HCT116 (cell line): Measurements from ENCODE around the gene SBF2. TPM values are rescaled to one million over a fixed set of nuclear protein-coding genes. Genes with fewer than 3 reads are reported as not detected.

ENCODE experiments used
- ATAC-seq: fragments of 200-7000 bp; cut with Tn5 transposase; 2 replicates; pipeline ENCODE4 v1.9.1; 2020; ENCODE audit warnings: mild to moderate bottlenecking, moderate library complexity
- BruUV-seq: library from RNA; stranded (reverse); fragments of 400-500 nt; replicated peaks from 2 replicates; lab custom pipeline; 2021; lab: Mats Ljungman, UMichigan
- CTCF ChIA-PET: fragments of 300-600 bp; sonication (Branson Sonifier 250); formaldehyde crosslinking; loops from one replicate; lab custom pipeline; 2021; ENCODE audit warnings: antibody characterized with exemption; lab: Charles Lee
- POLR2A ChIA-PET: fragments of 300-600, 350-600 bp; sonication (Branson Sonifier 250); formaldehyde crosslinking; loops from one replicate; lab custom pipeline; 2021; ENCODE audit warnings: antibody characterized with exemption; lab: Charles Lee
- RAD21 ChIA-PET, 2 experiments: fragments of 300-600 bp; sonication (Branson Sonifier 250); formaldehyde crosslinking; loops; one replicate each; lab custom pipeline; 2023; ENCODE audit warnings: low total read pairs in 2 of 2; ENCODE audit not compliant: uncharacterized antibody in 2 of 2, unreplicated experiment in 2 of 2, low non-redundant PET in 1 of 2; lab: Charles Lee
- DNase-seq: peaks from one replicate; pipeline ENCODE4 v3.0.0-alpha.2; 2010; ENCODE audit warnings: low read depth, low spot score
- H2AFZ ChIP-seq: fragments of 200-600 bp; shearing (Covaris generic), sonication (generic); 2 replicates; pipeline ENCODE4 v1.6.1; 2017; ENCODE audit warnings: low read depth, mixed run types, mixed read lengths, antibody characterized with exemption, low read length; ENCODE audit not compliant: poor library complexity, severe bottlenecking
- H3K27ac ChIP-seq: 2 replicates; pipeline ENCODE4 v1.5.1; 2012; ENCODE audit warnings: low read depth, low read length
- H3K27me3 ChIP-seq: fragments of 200-600 bp; sonication (generic); 2 replicates; pipeline ENCODE4 v1.6.1; 2016; ENCODE audit warnings: mixed run types, low read length, mixed read lengths; ENCODE audit not compliant: insufficient read depth
- H3K36me3 ChIP-seq, 2 experiments: fragments of 200-500 bp in 1 of 2; fragments of 200-600 bp in 1 of 2; sonication (Bioruptor generic) in 1 of 2; sonication (generic) in 1 of 2; 2 replicates each; pipeline versions ENCODE4 v1.5.1 to v1.6.1; 2014 to 2016; ENCODE audit warnings: low read length in 2 of 2, inconsistent platforms in 1 of 2, mixed read lengths in 1 of 2, mixed run types in 1 of 2; ENCODE audit not compliant: insufficient read depth in 2 of 2, control insufficient read depth in 1 of 2
- H3K4me1 ChIP-seq, 2 experiments: fragments of 200-600 bp in 1 of 2; sonication (generic) in 1 of 2; 2 replicates each; pipeline versions ENCODE4 v1.5.1 to v1.6.1; 2012 to 2017; ENCODE audit warnings: low read length in 2 of 2, inconsistent platforms in 1 of 2, mild to moderate bottlenecking in 1 of 2, mixed read lengths in 1 of 2, mixed run types in 1 of 2, moderate library complexity in 1 of 2; ENCODE audit not compliant: insufficient read depth in 2 of 2, control insufficient read depth in 1 of 2
- H3K4me2 ChIP-seq: fragments of 200-600 bp; sonication (generic); 2 replicates; pipeline ENCODE4 v1.6.1; 2017; ENCODE audit warnings: mixed run types, low read length, mixed read lengths
- H3K4me3 ChIP-seq, 2 experiments: fragments of 200-600 bp in 1 of 2; sonication (generic) in 1 of 2; replicated peaks in 1 of 2; 2 replicates each; pipeline ENCODE4 v1.5.1; 2011 to 2016; ENCODE audit warnings: low read length in 2 of 2, control low read depth in 1 of 2, low read depth in 1 of 2, mild to moderate bottlenecking in 1 of 2, mixed read lengths in 1 of 2, mixed run types in 1 of 2
- H3K79me2 ChIP-seq: fragments of 200-600 bp; sonication (generic); 2 replicates; pipeline ENCODE4 v1.6.1; 2017; ENCODE audit warnings: mild to moderate bottlenecking, mixed run types, low read length, moderate library complexity, mixed read lengths; ENCODE audit not compliant: insufficient read depth
- H3K9ac ChIP-seq: fragments of 200-600 bp; sonication (generic); 2 replicates; pipeline ENCODE4 v1.6.1; 2016; ENCODE audit warnings: low read length, mixed read lengths
- H3K9me2 ChIP-seq: fragments of 200-600 bp; sonication (generic), shearing (Covaris generic); 2 replicates; pipeline ENCODE4 v1.6.1; 2017; ENCODE audit warnings: mixed run types, mild to moderate bottlenecking, moderate library complexity; ENCODE audit not compliant: insufficient read depth
- H3K9me3 ChIP-seq, 2 experiments: fragments of 200-500 bp in 1 of 2; fragments of 200-600 bp in 1 of 2; sonication (Bioruptor generic) in 1 of 2; sonication (generic) in 1 of 2; 2 replicates each; pipeline ENCODE4 v1.6.1; 2014 to 2017; ENCODE audit warnings: low read length in 2 of 2, mixed read lengths in 2 of 2, inconsistent platforms in 1 of 2, low read depth in 1 of 2, mild to moderate bottlenecking in 1 of 2, mixed run types in 1 of 2, moderate library complexity in 1 of 2; ENCODE audit not compliant: control insufficient read depth in 1 of 2, insufficient read depth in 1 of 2
- H4K20me1 ChIP-seq: fragments of 200-600 bp; sonication (generic), shearing (Covaris generic); 2 replicates; pipeline ENCODE4 v1.6.1; 2017; ENCODE audit warnings: mixed run types, mild to moderate bottlenecking, moderate library complexity; ENCODE audit not compliant: insufficient read depth
- CBX3 ChIP-seq: IDR thresholded peaks from 2 replicates; pipeline ENCODE4 v1.6.1; 2012; ENCODE audit warnings: low read depth
- CEBPB ChIP-seq: IDR thresholded peaks from 2 replicates; pipeline ENCODE4 v1.6.1; 2012; ENCODE audit warnings: low read depth
- EGR1 ChIP-seq: IDR thresholded peaks from 2 replicates; pipeline ENCODE4 v1.6.1; 2012; ENCODE audit warnings: low read depth
- ELF1 ChIP-seq: IDR thresholded peaks from 2 replicates; pipeline ENCODE4 v1.6.1; 2012; ENCODE audit warnings: low read depth, borderline replicate concordance
- EZH2 ChIP-seq: fragments of 200-600 bp; sonication (generic); IDR thresholded peaks from 2 replicates; pipeline ENCODE4 v1.6.1; 2017; ENCODE audit warnings: antibody characterized with exemption, mixed run types
- EZH2phosphoT487 ChIP-seq: fragments of 200-600 bp; IDR thresholded peaks from 2 replicates; pipeline ENCODE4 v1.6.1; 2018; ENCODE audit warnings: antibody characterized with exemption, borderline replicate concordance
- JUND ChIP-seq: IDR thresholded peaks from 2 replicates; pipeline ENCODE4 v1.6.1; 2012
- POLR2A ChIP-seq: IDR thresholded peaks from 2 replicates; pipeline ENCODE4 v1.7.0; 2011; ENCODE audit warnings: borderline replicate concordance; ENCODE audit not compliant: insufficient read depth, insufficient read length; ENCODE audit errors: extremely low read depth
- SIN3A ChIP-seq: IDR thresholded peaks from 2 replicates; pipeline ENCODE4 v1.6.1; 2012; ENCODE audit warnings: low read depth
- SP1 ChIP-seq: IDR thresholded peaks from 2 replicates; pipeline ENCODE4 v1.6.1; 2012; ENCODE audit warnings: low read depth
- SRF ChIP-seq: IDR thresholded peaks from 2 replicates; pipeline ENCODE4 v1.6.1; 2012; ENCODE audit warnings: low read depth
- TCF7L2 ChIP-seq: IDR thresholded peaks from 2 replicates; pipeline ENCODE4 v1.7.0; 2011; ENCODE audit warnings: borderline replicate concordance, inconsistent platforms; ENCODE audit not compliant: insufficient read depth, insufficient read length; ENCODE audit errors: extremely low read depth
- YY1 ChIP-seq: IDR thresholded peaks from 2 replicates; pipeline ENCODE4 v1.6.1; 2011; ENCODE audit warnings: low read length, low read depth, moderate library complexity, mild to moderate bottlenecking; ENCODE audit not compliant: insufficient replicate concordance; ENCODE audit errors: extremely low read depth
- ZNF274 ChIP-seq: fragments of 200-500 bp; sonication (Bioruptor generic); IDR thresholded peaks from 2 replicates; pipeline ENCODE4 v1.6.1; 2014; ENCODE audit warnings: mild to moderate bottlenecking, low read depth, low read length, inconsistent platforms
- intact Hi-C: fragments of 100-400 bp; cut with micrococcal nuclease; formaldehyde crosslinking; loops from 2 replicates; pipeline ENCODE4 v1.10.0; 2022
- total RNA-seq: library from RNA; stranded (reverse); gene quantifications from one replicate; pipeline ENCODE4 v1.2.1, GENCODE V29; 2021; ENCODE audit not compliant: unreplicated experiment
- TF ChIP-seq, protein P1 (sequence below): IDR thresholded peaks from 2 replicates; pipeline ENCODE4 v1.6.1; 2011; ENCODE audit warnings: mild to moderate bottlenecking, low read length, moderate library complexity; ENCODE audit not compliant: insufficient replicate concordance; ENCODE audit errors: extremely low read depth
- TF ChIP-seq, protein P2 (sequence below): IDR thresholded peaks from 2 replicates; pipeline ENCODE4 v1.6.1; 2012
- TF ChIP-seq, protein P3 (sequence below), 3 experiments: fragments of 200-600 bp in 1 of 3; sonication (generic) in 1 of 3; IDR thresholded peaks in 2 of 3; conservative IDR thresholded peaks in 1 of 3; 2 replicates each; pipeline ENCODE4 v1.5.1; 2012 to 2017; ENCODE audit warnings: low read depth in 2 of 3, low read length in 2 of 3, antibody characterized with exemption in 1 of 3, borderline replicate concordance in 1 of 3, control low read depth in 1 of 3, mild to moderate bottlenecking in 1 of 3, mixed read lengths in 1 of 3, mixed run types in 1 of 3, moderate library complexity in 1 of 3; ENCODE audit not compliant: insufficient read depth in 1 of 3
- TF ChIP-seq, protein P4 (sequence below): IDR thresholded peaks from 2 replicates; pipeline ENCODE4 v1.6.1; 2012; ENCODE audit warnings: low read depth
- TF ChIP-seq, protein P5 (sequence below): IDR thresholded peaks from 2 replicates; pipeline ENCODE4 v1.6.1; 2012

SBF2 gene
- total RNA-seq, 1 experiment from 2014 or later = 35.0 TPM

DNA sequence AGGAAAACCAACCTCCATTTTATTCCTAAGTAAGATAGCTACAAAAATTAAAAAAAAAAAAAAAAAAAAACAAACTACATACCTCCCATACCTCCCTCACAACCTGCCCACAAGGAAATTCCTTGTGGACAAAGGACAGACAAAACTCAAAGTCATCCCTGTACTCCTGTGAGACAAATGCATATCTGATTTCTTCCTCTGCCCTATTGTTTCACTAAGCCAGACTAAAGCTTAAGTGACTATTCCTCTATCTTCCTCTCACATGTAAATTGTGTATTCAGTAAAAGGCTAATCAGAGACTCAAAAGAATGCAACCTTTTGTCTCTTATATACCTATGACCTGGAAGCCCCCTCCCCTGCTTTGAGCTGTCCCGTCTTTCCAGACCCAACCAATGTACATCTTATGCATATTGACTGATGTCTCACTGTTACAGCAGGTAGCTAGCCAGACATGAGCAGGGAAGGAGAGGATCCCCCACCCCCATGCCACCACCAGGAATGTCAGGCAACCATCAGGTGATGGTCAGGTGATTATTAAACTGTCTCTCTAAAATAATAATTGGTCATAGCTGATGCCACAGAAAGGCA, 289.4 kb downstream of the SBF2 start:
- Histone ChIP-seq H3K27me3 (no peaks in the 10 kb centered on the region), H3K4me2 (no peak overlapping the region), H2AFZ (no peak overlapping the region), H3K9ac (no peak overlapping the region), H3K27ac (no peak overlapping the region), H3K4me3 (no peak overlapping the region), H3K4me1 (no peaks in the 10 kb centered on the region), H3K36me3 (no peaks in the 10 kb centered on the region), H3K79me2 (no peaks in the 10 kb centered on the region), H3K9me3 (no peaks in the 10 kb centered on the region), H4K20me1 (no peaks in the 10 kb centered on the region), H3K9me2 (no peaks in the 10 kb centered on the region)
- RAD21 ChIA-PET = interaction anchor here in 1 of 2 experiments (0.6 kb wide), 1 partner anchor 300 kb away, joined by 3 read pairs; no protein-coding TSS in a partner anchor
- CTCF ChIA-PET = interaction anchor here (0.5 kb wide), 1 partner anchor 86 kb away, joined by 4 read pairs; no protein-coding TSS in a partner anchor
- intact Hi-C loops = no loop called here
- ATAC-seq = no peak
- POLR2A ChIA-PET = no interaction called here
- BruUV-seq = no TSS peak
- TF ChIP-seq, protein P1, sequence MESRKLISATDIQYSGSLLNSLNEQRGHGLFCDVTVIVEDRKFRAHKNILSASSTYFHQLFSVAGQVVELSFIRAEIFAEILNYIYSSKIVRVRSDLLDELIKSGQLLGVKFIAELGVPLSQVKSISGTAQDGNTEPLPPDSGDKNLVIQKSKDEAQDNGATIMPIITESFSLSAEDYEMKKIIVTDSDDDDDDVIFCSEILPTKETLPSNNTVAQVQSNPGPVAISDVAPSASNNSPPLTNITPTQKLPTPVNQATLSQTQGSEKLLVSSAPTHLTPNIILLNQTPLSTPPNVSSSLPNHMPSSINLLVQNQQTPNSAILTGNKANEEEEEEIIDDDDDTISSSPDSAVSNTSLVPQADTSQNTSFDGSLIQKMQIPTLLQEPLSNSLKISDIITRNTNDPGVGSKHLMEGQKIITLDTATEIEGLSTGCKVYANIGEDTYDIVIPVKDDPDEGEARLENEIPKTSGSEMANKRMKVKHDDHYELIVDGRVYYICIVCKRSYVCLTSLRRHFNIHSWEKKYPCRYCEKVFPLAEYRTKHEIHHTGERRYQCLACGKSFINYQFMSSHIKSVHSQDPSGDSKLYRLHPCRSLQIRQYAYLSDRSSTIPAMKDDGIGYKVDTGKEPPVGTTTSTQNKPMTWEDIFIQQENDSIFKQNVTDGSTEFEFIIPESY = no peak
- TF ChIP-seq SIN3A = no peak
- no peak for TF ChIP-seq JUND
- no peak for TF ChIP-seq YY1
- TF ChIP-seq, protein P2, sequence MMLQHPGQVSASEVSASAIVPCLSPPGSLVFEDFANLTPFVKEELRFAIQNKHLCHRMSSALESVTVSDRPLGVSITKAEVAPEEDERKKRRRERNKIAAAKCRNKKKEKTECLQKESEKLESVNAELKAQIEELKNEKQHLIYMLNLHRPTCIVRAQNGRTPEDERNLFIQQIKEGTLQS = no peak
- no peak for TF ChIP-seq ELF1
- TF ChIP-seq EZH2 = no peak
- TF ChIP-seq, protein P3, sequence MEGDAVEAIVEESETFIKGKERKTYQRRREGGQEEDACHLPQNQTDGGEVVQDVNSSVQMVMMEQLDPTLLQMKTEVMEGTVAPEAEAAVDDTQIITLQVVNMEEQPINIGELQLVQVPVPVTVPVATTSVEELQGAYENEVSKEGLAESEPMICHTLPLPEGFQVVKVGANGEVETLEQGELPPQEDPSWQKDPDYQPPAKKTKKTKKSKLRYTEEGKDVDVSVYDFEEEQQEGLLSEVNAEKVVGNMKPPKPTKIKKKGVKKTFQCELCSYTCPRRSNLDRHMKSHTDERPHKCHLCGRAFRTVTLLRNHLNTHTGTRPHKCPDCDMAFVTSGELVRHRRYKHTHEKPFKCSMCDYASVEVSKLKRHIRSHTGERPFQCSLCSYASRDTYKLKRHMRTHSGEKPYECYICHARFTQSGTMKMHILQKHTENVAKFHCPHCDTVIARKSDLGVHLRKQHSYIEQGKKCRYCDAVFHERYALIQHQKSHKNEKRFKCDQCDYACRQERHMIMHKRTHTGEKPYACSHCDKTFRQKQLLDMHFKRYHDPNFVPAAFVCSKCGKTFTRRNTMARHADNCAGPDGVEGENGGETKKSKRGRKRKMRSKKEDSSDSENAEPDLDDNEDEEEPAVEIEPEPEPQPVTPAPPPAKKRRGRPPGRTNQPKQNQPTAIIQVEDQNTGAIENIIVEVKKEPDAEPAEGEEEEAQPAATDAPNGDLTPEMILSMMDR (IDR thresholded peaks at IDR 0.05 in 2 of 3, conservative IDR thresholded peaks at IDR 0.05 in 1 of 3; ENCODE audit: borderline replicate concordance in 1 of 3, insufficient read depth in 1 of 3, low read depth in 2 of 3, low read length in 2 of 3) = no peak
- no peak for TF ChIP-seq SRF
- no peak for TF ChIP-seq SP1
- TF ChIP-seq EGR1 = no peak
- no peak for TF ChIP-seq TCF7L2
- no peak for TF ChIP-seq CEBPB
- no peak for TF ChIP-seq EZH2phosphoT487
- TF ChIP-seq POLR2A = no peak
- TF ChIP-seq CBX3 = no peak
- no peak for TF ChIP-seq ZNF274
- TF ChIP-seq, protein P4, sequence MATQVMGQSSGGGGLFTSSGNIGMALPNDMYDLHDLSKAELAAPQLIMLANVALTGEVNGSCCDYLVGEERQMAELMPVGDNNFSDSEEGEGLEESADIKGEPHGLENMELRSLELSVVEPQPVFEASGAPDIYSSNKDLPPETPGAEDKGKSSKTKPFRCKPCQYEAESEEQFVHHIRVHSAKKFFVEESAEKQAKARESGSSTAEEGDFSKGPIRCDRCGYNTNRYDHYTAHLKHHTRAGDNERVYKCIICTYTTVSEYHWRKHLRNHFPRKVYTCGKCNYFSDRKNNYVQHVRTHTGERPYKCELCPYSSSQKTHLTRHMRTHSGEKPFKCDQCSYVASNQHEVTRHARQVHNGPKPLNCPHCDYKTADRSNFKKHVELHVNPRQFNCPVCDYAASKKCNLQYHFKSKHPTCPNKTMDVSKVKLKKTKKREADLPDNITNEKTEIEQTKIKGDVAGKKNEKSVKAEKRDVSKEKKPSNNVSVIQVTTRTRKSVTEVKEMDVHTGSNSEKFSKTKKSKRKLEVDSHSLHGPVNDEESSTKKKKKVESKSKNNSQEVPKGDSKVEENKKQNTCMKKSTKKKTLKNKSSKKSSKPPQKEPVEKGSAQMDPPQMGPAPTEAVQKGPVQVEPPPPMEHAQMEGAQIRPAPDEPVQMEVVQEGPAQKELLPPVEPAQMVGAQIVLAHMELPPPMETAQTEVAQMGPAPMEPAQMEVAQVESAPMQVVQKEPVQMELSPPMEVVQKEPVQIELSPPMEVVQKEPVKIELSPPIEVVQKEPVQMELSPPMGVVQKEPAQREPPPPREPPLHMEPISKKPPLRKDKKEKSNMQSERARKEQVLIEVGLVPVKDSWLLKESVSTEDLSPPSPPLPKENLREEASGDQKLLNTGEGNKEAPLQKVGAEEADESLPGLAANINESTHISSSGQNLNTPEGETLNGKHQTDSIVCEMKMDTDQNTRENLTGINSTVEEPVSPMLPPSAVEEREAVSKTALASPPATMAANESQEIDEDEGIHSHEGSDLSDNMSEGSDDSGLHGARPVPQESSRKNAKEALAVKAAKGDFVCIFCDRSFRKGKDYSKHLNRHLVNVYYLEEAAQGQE = no peak
- TF ChIP-seq, protein P5, sequence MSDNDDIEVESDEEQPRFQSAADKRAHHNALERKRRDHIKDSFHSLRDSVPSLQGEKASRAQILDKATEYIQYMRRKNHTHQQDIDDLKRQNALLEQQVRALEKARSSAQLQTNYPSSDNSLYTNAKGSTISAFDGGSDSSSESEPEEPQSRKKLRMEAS = no peak
- DNase-seq = no peak
